Transverse colon (tissue), 4 donors: ENCODE data around the gene KIF1A.

Experiments
- CTCF ChIP-seq, 5 experiments: fragments of 200-600 bp in 3 of 5; fragments of 450-650 bp in 2 of 5; sonication (generic) in 3 of 5; IDR thresholded peaks; 1 replicate in 2 of 5; 2 replicates in 3 of 5; pipeline ENCODE4 v1.5.1; 2016 to 2017; ENCODE audit warnings: antibody characterized with exemption in 5 of 5, inconsistent platforms in 3 of 5, mild to moderate bottlenecking in 2 of 5, moderate library complexity in 1 of 5
- POLR2AphosphoS5 ChIP-seq, 3 donors: sonication (generic); formaldehyde crosslinking; IDR thresholded peaks; one replicate each; pipeline ENCODE4 v1.6.1; 2016; ENCODE audit warnings: antibody characterized with exemption in 3 of 3

- TF ChIP-seq CTCF (IDR thresholded peaks at IDR 0.05) (no peak), POLR2AphosphoS5 (IDR thresholded peaks at IDR 0.05) (no peak)
Measured at GRCh38 chr2:240705204-240705791, 114.7 kb downstream of the KIF1A start.
